Breast epithelium (tissue), 3 donors: Measurements from ENCODE around the gene STARD5.

Experiments used
- POLR2A ChIP-seq: fragments of 450-650 bp; IDR thresholded peaks from one replicate; pipeline ENCODE4 v1.6.1; 2016; ENCODE audit warnings: antibody characterized with exemption, mild to moderate bottlenecking, moderate library complexity
- POLR2AphosphoS5 ChIP-seq, 3 donors: sonication (generic); formaldehyde crosslinking; IDR thresholded peaks; one replicate each; pipeline ENCODE4 v1.6.1; 2017; ENCODE audit warnings: antibody characterized with exemption in 3 of 3
- TF ChIP-seq, protein P1 (sequence below), 3 donors: fragments of 450-650 bp; IDR thresholded peaks; one replicate each; pipeline ENCODE4 v1.5.1; 2016 to 2017; ENCODE audit warnings: antibody characterized with exemption in 3 of 3, mild to moderate bottlenecking in 3 of 3, moderate library complexity in 3 of 3

DNA sequence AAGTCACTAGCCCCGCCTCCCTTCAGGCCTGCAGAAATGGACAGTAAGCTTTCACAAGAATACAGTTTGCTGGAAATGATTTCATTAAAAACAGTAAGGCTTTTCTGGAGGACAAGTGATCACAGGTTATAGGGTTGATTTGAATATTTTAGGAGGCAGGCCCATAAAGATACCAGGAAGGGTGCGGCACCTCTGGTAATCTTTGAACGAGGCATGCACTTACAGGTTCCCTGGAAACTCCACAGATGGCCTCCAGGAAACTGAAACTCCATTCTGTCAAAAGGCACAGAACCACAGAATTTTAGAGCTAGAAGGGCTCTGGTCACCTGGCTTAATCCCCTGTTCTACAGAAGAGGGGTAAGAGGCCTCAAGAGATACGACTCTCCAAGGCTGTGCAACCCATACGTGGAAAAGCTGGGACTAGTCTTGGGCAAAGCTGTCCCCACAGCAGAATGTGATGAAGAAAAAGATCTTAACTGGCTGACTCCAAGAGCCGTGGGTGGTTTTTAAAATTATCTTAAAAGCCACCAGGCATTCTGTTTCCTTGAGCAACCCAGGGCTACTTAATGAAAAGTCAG, 1.2 kb downstream of the STARD5 start:
- TF ChIP-seq, protein P1, sequence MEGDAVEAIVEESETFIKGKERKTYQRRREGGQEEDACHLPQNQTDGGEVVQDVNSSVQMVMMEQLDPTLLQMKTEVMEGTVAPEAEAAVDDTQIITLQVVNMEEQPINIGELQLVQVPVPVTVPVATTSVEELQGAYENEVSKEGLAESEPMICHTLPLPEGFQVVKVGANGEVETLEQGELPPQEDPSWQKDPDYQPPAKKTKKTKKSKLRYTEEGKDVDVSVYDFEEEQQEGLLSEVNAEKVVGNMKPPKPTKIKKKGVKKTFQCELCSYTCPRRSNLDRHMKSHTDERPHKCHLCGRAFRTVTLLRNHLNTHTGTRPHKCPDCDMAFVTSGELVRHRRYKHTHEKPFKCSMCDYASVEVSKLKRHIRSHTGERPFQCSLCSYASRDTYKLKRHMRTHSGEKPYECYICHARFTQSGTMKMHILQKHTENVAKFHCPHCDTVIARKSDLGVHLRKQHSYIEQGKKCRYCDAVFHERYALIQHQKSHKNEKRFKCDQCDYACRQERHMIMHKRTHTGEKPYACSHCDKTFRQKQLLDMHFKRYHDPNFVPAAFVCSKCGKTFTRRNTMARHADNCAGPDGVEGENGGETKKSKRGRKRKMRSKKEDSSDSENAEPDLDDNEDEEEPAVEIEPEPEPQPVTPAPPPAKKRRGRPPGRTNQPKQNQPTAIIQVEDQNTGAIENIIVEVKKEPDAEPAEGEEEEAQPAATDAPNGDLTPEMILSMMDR (IDR thresholded peaks at IDR 0.05): no peak
- TF ChIP-seq POLR2A: no peak
- no peak for TF ChIP-seq POLR2AphosphoS5 (IDR thresholded peaks at IDR 0.05)
